Measurements from ENCODE around the gene DNAJC5. TPM values are rescaled to one million over a fixed set of nuclear protein-coding genes. Genes with fewer than 3 reads are reported as not detected.

The DNAJC5 gene
- total and polyA plus RNA-seq, 9 of the 15 experiments (the other 6 are each of a cell fraction or from before 2014, with no cell fraction given), result 0.95 to 42.8 (median 23.4) TPM

DNA sequence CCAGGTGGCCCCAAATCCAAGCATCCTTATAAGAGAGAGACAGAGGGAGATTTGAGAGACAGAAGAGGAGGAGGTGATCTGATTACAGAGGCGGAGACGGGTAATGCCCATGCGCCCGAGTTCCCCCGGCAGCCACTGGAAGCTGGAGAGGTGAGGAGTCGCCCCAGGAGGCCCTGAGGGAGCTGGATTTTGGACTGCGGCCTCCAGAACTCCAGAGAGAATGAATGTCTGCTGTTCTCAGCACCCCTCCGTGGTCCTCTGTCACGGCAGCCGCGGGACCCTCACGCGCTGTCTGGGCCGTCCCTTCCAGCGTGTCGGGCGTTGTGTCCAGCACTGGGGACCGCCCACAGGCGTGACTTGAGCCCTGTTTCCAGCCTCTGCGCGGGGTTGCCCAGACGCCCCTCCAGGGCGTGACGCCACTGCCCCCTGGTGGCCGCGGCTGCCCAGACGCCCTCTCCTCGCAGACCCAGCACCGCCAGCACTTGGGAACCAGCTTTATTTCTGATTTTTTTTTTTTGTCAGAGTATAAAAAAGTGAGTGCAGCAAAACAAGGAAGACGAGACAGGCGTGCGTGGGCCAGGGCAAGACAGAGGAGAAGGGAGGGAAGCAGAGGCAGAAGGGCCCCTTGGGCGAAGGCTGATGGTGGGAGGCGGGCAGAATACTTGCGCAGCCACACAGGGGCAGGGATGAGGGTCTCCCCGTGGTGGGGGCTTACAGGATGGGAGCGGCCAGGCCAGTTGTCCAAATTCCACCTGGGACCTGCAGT is 78.9 kb downstream of the DNAJC5 start (continued):
- TF ChIP-seq MCM2 (IDR thresholded peaks at IDR 0.05; ENCODE audit: low read depth) (no peak), BDP1 (IDR thresholded peaks at IDR 0.05; ENCODE audit: insufficient read depth, insufficient read length) (no peak), POLR2H (tag; IDR thresholded peaks at IDR 0.05; ENCODE audit: low read depth) (no peak), RBM39 (optimal IDR thresholded peaks at IDR 0.05; ENCODE audit: low read depth, low read length) (no peak), XRCC5 (IDR thresholded peaks at IDR 0.05; ENCODE audit: low read depth, low read length) (peak; percentile 76; the same call in 1 of the 2 replicates), ZNF518B (CRISPR knock-in tag; IDR thresholded peaks at IDR 0.05) (no peak), SMC3 (conservative IDR thresholded peaks at IDR 0.05; ENCODE audit: insufficient read depth, low read depth, low read length) (peak; percentile 95), SIRT6 (IDR thresholded peaks at IDR 0.05; ENCODE audit: low read depth, low read length) (no peak), BHLHE40 (IDR thresholded peaks at IDR 0.05; ENCODE audit: low read length) (peak; percentile 88), ZBTB7A (IDR thresholded peaks at IDR 0.05; ENCODE audit: borderline replicate concordance, control insufficient read depth, low read depth, low read length) (peak; percentile 78)
- TF ChIP-seq, protein P1, sequence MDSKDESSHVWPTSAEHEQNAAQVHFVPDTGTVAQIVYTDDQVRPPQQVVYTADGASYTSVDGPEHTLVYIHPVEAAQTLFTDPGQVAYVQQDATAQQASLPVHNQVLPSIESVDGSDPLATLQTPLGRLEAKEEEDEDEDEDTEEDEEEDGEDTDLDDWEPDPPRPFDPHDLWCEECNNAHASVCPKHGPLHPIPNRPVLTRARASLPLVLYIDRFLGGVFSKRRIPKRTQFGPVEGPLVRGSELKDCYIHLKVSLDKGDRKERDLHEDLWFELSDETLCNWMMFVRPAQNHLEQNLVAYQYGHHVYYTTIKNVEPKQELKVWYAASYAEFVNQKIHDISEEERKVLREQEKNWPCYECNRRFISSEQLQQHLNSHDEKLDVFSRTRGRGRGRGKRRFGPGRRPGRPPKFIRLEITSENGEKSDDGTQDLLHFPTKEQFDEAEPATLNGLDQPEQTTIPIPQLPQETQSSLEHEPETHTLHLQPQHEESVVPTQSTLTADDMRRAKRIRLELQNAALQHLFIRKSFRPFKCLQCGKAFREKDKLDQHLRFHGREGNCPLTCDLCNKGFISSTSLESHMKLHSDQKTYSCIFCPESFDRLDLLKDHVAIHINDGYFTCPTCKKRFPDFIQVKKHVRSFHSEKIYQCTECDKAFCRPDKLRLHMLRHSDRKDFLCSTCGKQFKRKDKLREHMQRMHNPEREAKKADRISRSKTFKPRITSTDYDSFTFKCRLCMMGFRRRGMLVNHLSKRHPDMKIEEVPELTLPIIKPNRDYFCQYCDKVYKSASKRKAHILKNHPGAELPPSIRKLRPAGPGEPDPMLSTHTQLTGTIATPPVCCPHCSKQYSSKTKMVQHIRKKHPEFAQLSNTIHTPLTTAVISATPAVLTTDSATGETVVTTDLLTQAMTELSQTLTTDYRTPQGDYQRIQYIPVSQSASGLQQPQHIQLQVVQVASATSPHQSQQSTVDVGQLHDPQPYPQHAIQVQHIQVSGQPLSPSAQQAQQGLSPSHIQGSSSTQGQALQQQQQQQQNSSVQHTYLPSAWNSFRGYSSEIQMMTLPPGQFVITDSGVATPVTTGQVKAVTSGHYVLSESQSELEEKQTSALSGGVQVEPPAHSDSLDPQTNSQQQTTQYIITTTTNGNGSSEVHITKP (IDR thresholded peaks at IDR 0.05; ENCODE audit: partially characterized antibody), result no peak
- TF ChIP-seq, protein P2, sequence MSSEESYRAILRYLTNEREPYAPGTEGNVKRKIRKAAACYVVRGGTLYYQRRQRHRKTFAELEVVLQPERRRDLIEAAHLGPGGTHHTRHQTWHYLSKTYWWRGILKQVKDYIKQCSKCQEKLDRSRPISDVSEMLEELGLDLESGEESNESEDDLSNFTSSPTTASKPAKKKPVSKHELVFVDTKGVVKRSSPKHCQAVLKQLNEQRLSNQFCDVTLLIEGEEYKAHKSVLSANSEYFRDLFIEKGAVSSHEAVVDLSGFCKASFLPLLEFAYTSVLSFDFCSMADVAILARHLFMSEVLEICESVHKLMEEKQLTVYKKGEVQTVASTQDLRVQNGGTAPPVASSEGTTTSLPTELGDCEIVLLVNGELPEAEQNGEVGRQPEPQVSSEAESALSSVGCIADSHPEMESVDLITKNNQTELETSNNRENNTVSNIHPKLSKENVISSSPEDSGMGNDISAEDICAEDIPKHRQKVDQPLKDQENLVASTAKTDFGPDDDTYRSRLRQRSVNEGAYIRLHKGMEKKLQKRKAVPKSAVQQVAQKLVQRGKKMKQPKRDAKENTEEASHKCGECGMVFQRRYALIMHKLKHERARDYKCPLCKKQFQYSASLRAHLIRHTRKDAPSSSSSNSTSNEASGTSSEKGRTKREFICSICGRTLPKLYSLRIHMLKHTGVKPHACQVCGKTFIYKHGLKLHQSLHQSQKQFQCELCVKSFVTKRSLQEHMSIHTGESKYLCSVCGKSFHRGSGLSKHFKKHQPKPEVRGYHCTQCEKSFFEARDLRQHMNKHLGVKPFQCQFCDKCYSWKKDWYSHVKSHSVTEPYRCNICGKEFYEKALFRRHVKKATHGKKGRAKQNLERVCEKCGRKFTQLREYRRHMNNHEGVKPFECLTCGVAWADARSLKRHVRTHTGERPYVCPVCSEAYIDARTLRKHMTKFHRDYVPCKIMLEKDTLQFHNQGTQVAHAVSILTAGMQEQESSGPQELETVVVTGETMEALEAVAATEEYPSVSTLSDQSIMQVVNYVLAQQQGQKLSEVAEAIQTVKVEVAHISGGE (CRISPR knock-in tag; IDR thresholded peaks at IDR 0.05), result no peak
